IPS-15b (cell line): ENCODE measurements around the gene NINL.

ENCODE experiments used
- H3K27me3 ChIP-seq: one replicate; pipeline ENCODE4 v1.6.1; 2013; ENCODE audit warnings: low read length; ENCODE audit not compliant: control insufficient read depth, insufficient read depth
- H3K36me3 ChIP-seq: one replicate; pipeline ENCODE4 v1.6.1; 2013; ENCODE audit warnings: low read length; ENCODE audit not compliant: control insufficient read depth, insufficient read depth
- H3K4me1 ChIP-seq: one replicate; pipeline ENCODE4 v1.6.1; 2013; ENCODE audit warnings: mild to moderate bottlenecking, low read length; ENCODE audit not compliant: control insufficient read depth, insufficient read depth
- H3K4me3 ChIP-seq: one replicate; pipeline ENCODE4 v1.5.1; 2013; ENCODE audit warnings: low read depth, low read length
- H3K9ac ChIP-seq: one replicate; pipeline ENCODE4 v1.6.1; 2013; ENCODE audit warnings: low read depth, mild to moderate bottlenecking, low read length
- H3K9me3 ChIP-seq: one replicate; pipeline ENCODE4 v1.6.1; 2013; ENCODE audit warnings: mild to moderate bottlenecking, low read length; ENCODE audit not compliant: control insufficient read depth, insufficient read depth

Gene NINL

GRCh38 chr20:25484224-25484846 is 101.0 kb downstream of the NINL start:
- H3K36me3 ChIP-seq, result peaks cover 34% of the 10 kb centered on the region
- H3K27me3 ChIP-seq, result no peaks in the 10 kb centered on the region
- no peak overlapping the region for H3K9ac ChIP-seq
- peaks cover 4% of the 10 kb centered on the region for H3K4me1 ChIP-seq
- H3K9me3 ChIP-seq, result no peaks in the 10 kb centered on the region
- no peak overlapping the region for H3K4me3 ChIP-seq

GRCh38 chr20:25483431-25484132 is 101.7 kb downstream of the NINL start:
- H3K4me3 ChIP-seq, result no peak overlapping the region
- H3K4me1 ChIP-seq, result no peaks in the 10 kb centered on the region
- H3K9ac ChIP-seq, result no peak overlapping the region
- H3K36me3 ChIP-seq, result peaks cover 33% of the 10 kb centered on the region
- H3K27me3 ChIP-seq, result no peaks in the 10 kb centered on the region
- no peaks in the 10 kb centered on the region for H3K9me3 ChIP-seq

- no peaks in the 10 kb centered on the region for H3K9me3 ChIP-seq
- no peak overlapping the region for H3K9ac ChIP-seq
- no peaks in the 10 kb centered on the region for H3K4me1 ChIP-seq
- no peaks in the 10 kb centered on the region for H3K27me3 ChIP-seq
- peaks cover 30% of the 10 kb centered on the region for H3K36me3 ChIP-seq
- H3K4me3 ChIP-seq, result no peak overlapping the region
Observed at GRCh38 chr20:25481918-25482253, 103.4 kb downstream of the NINL start.

GRCh38 chr20:25481235-25481917 is 104.0 kb downstream of the NINL start:
- Histone ChIP-seq H3K4me1 (no peaks in the 10 kb centered on the region), H3K36me3 (peaks cover 33% of the 10 kb centered on the region), H3K27me3 (no peaks in the 10 kb centered on the region), H3K9ac (no peak overlapping the region), H3K4me3 (no peak overlapping the region), H3K9me3 (no peaks in the 10 kb centered on the region)

- peaks cover 38% of the 10 kb centered on the region for H3K36me3 ChIP-seq
- H3K4me1 ChIP-seq, result no peaks in the 10 kb centered on the region
- no peaks in the 10 kb centered on the region for H3K27me3 ChIP-seq
- no peak overlapping the region for H3K4me3 ChIP-seq
- H3K9me3 ChIP-seq, result no peaks in the 10 kb centered on the region
- H3K9ac ChIP-seq, result no peak overlapping the region
Observed at GRCh38 chr20:25480797-25481196, 104.5 kb downstream of the NINL start.

GRCh38 chr20:25480156-25480555 is 105.2 kb downstream of the NINL start:
- peaks cover 38% of the 10 kb centered on the region for H3K36me3 ChIP-seq
- no peak overlapping the region for H3K4me3 ChIP-seq
- H3K4me1 ChIP-seq, result no peaks in the 10 kb centered on the region
- no peak overlapping the region for H3K9ac ChIP-seq
- H3K9me3 ChIP-seq, result no peaks in the 10 kb centered on the region
- no peaks in the 10 kb centered on the region for H3K27me3 ChIP-seq

- H3K27me3 ChIP-seq, result no peaks in the 10 kb centered on the region
- no peak overlapping the region for H3K9ac ChIP-seq
- H3K4me3 ChIP-seq, result no peak overlapping the region
- H3K36me3 ChIP-seq, result peaks cover 38% of the 10 kb centered on the region
- no peaks in the 10 kb centered on the region for H3K4me1 ChIP-seq
- no peaks in the 10 kb centered on the region for H3K9me3 ChIP-seq
Observed at GRCh38 chr20:25479638-25480037, 105.7 kb downstream of the NINL start.

- Histone ChIP-seq H3K36me3 (peaks cover 38% of the 10 kb centered on the region), H3K4me3 (no peak overlapping the region), H3K4me1 (no peaks in the 10 kb centered on the region), H3K27me3 (no peaks in the 10 kb centered on the region), H3K9me3 (no peaks in the 10 kb centered on the region), H3K9ac (no peak overlapping the region)
Observed at GRCh38 chr20:25478889-25479568, 106.3 kb downstream of the NINL start.

GRCh38 chr20:25477014-25477882 is 108.1 kb downstream of the NINL start:
- H3K36me3 ChIP-seq, result peaks cover 41% of the 10 kb centered on the region
- no peaks in the 10 kb centered on the region for H3K9me3 ChIP-seq
- no peaks in the 10 kb centered on the region for H3K4me1 ChIP-seq
- H3K27me3 ChIP-seq, result no peaks in the 10 kb centered on the region
- H3K4me3 ChIP-seq, result no peak overlapping the region
- H3K9ac ChIP-seq, result no peak overlapping the region

- Histone ChIP-seq H3K9me3 (no peaks in the 10 kb centered on the region), H3K9ac (no peak overlapping the region), H3K27me3 (no peaks in the 10 kb centered on the region), H3K4me3 (no peak overlapping the region), H3K4me1 (no peaks in the 10 kb centered on the region), H3K36me3 (peaks cover 36% of the 10 kb centered on the region)
Observed at GRCh38 chr20:25476106-25477013, 109.0 kb downstream of the NINL start.
